Measurements from ENCODE around the gene SOX18.

SOX18 gene

GRCh38 chr20:64074963-64075362, 25.5 kb upstream of the SOX18 start:
- WGBS, 2 experiments: 94 to 96% methylated on average over 8 of the region's 8 CpGs
- peaks cover under 1% of the 10 kb centered on the region for H3K27me3 ChIP-seq (ENCODE audit: control insufficient read depth, insufficient read depth, low read length, poor library complexity, severe bottlenecking)
- no peak overlapping the region for H3K4me3 ChIP-seq (ENCODE audit: insufficient read depth, low read depth, low read length)
- peaks cover 16% of the 10 kb centered on the region for H3K4me1 ChIP-seq (ENCODE audit: control insufficient read depth, insufficient read depth, low read length)
- no peaks in the 10 kb centered on the region for H3K9me3 ChIP-seq (ENCODE audit: control insufficient read depth, low read length)
- H3K27ac ChIP-seq (ENCODE audit: insufficient read depth, low read depth, low read length, poor library complexity, severe bottlenecking): no peak overlapping the region
- H3K36me3 ChIP-seq (ENCODE audit: control insufficient read depth, insufficient read depth, low read length): no peaks in the 10 kb centered on the region

GRCh38 chr20:64074184-64074789, 24.8 kb upstream of the SOX18 start:
- Histone ChIP-seq H3K4me1 (ENCODE audit: control insufficient read depth, insufficient read depth, low read length) (peaks cover 15% of the 10 kb centered on the region), H3K9me3 (ENCODE audit: control insufficient read depth, low read length) (no peaks in the 10 kb centered on the region), H3K36me3 (ENCODE audit: control insufficient read depth, insufficient read depth, low read length) (no peaks in the 10 kb centered on the region), H3K27ac (ENCODE audit: insufficient read depth, low read depth, low read length, poor library complexity, severe bottlenecking) (no peak overlapping the region), H3K27me3 (ENCODE audit: control insufficient read depth, insufficient read depth, low read length, poor library complexity, severe bottlenecking) (no peaks in the 10 kb centered on the region), H3K4me3 (ENCODE audit: insufficient read depth, low read depth, low read length) (no peak overlapping the region)
- 94 to 95% methylated on average over 28 of the region's 28 CpGs for WGBS, 2 experiments

GRCh38 chr20:64073476-64074183, 24.2 kb upstream of the SOX18 start:
- H3K27me3 ChIP-seq (ENCODE audit: control insufficient read depth, insufficient read depth, low read length, poor library complexity, severe bottlenecking): no peaks in the 10 kb centered on the region
- H3K36me3 ChIP-seq (ENCODE audit: control insufficient read depth, insufficient read depth, low read length): no peaks in the 10 kb centered on the region
- 93 to 94% methylated on average over 37 of the region's 37 CpGs for WGBS, 2 experiments
- no peak overlapping the region for H3K27ac ChIP-seq (ENCODE audit: insufficient read depth, low read depth, low read length, poor library complexity, severe bottlenecking)
- H3K4me1 ChIP-seq (ENCODE audit: control insufficient read depth, insufficient read depth, low read length): peaks cover 9% of the 10 kb centered on the region
- no peaks in the 10 kb centered on the region for H3K9me3 ChIP-seq (ENCODE audit: control insufficient read depth, low read length)
- no peak overlapping the region for H3K4me3 ChIP-seq (ENCODE audit: insufficient read depth, low read depth, low read length)

GRCh38 chr20:64072498-64073063, 23.1 kb upstream of the SOX18 start:
- 92 to 94% methylated on average over 14 of the region's 14 CpGs for WGBS, 2 experiments
- H3K27me3 ChIP-seq (ENCODE audit: control insufficient read depth, insufficient read depth, low read length, poor library complexity, severe bottlenecking): no peaks in the 10 kb centered on the region
- no peaks in the 10 kb centered on the region for H3K4me1 ChIP-seq (ENCODE audit: control insufficient read depth, insufficient read depth, low read length)
- no peaks in the 10 kb centered on the region for H3K9me3 ChIP-seq (ENCODE audit: control insufficient read depth, low read length)
- H3K27ac ChIP-seq (ENCODE audit: insufficient read depth, low read depth, low read length, poor library complexity, severe bottlenecking): no peak overlapping the region
- no peak overlapping the region for H3K4me3 ChIP-seq (ENCODE audit: insufficient read depth, low read depth, low read length)
- no peaks in the 10 kb centered on the region for H3K36me3 ChIP-seq (ENCODE audit: control insufficient read depth, insufficient read depth, low read length)

GRCh38 chr20:64071341-64072332, 22.2 kb upstream of the SOX18 start:
- WGBS, 2 experiments: 93 to 95% methylated on average over 30 of the region's 30 CpGs

GRCh38 chr20:64070244-64070993, 21.0 kb upstream of the SOX18 start:
- no peaks in the 10 kb centered on the region for H3K36me3 ChIP-seq (ENCODE audit: control insufficient read depth, insufficient read depth, low read length)
- H3K27me3 ChIP-seq (ENCODE audit: control insufficient read depth, insufficient read depth, low read length, poor library complexity, severe bottlenecking): no peaks in the 10 kb centered on the region
- no peaks in the 10 kb centered on the region for H3K4me1 ChIP-seq (ENCODE audit: control insufficient read depth, insufficient read depth, low read length)
- no peaks in the 10 kb centered on the region for H3K9me3 ChIP-seq (ENCODE audit: control insufficient read depth, low read length)
- no peak overlapping the region for H3K4me3 ChIP-seq (ENCODE audit: insufficient read depth, low read depth, low read length)
- 95 to 96% methylated on average over 31 of the region's 31 CpGs for WGBS, 2 experiments
- H3K27ac ChIP-seq (ENCODE audit: insufficient read depth, low read depth, low read length, poor library complexity, severe bottlenecking): no peak overlapping the region

More at GRCh38 chr20:64071341-64072332, 22.2 kb upstream of the SOX18 start:
- no peaks in the 10 kb centered on the region for H3K9me3 ChIP-seq (ENCODE audit: control insufficient read depth, low read length)
- no peak overlapping the region for H3K4me3 ChIP-seq (ENCODE audit: insufficient read depth, low read depth, low read length)
- H3K4me1 ChIP-seq (ENCODE audit: control insufficient read depth, insufficient read depth, low read length): no peaks in the 10 kb centered on the region
- no peaks in the 10 kb centered on the region for H3K36me3 ChIP-seq (ENCODE audit: control insufficient read depth, insufficient read depth, low read length)
- H3K27ac ChIP-seq (ENCODE audit: insufficient read depth, low read depth, low read length, poor library complexity, severe bottlenecking): no peak overlapping the region
- H3K27me3 ChIP-seq (ENCODE audit: control insufficient read depth, insufficient read depth, low read length, poor library complexity, severe bottlenecking): no peaks in the 10 kb centered on the region

- Histone ChIP-seq H3K9me3 (ENCODE audit: control insufficient read depth, low read length) (no peaks in the 10 kb centered on the region), H3K4me1 (ENCODE audit: control insufficient read depth, insufficient read depth, low read length) (no peaks in the 10 kb centered on the region), H3K27me3 (ENCODE audit: control insufficient read depth, insufficient read depth, low read length, poor library complexity, severe bottlenecking) (no peaks in the 10 kb centered on the region), H3K36me3 (ENCODE audit: control insufficient read depth, insufficient read depth, low read length) (no peaks in the 10 kb centered on the region), H3K27ac (ENCODE audit: insufficient read depth, low read depth, low read length, poor library complexity, severe bottlenecking) (no peak overlapping the region), H3K4me3 (ENCODE audit: insufficient read depth, low read depth, low read length) (no peak overlapping the region)
- WGBS, 2 experiments: 67 to 68% methylated on average over 14 of the region's 14 CpGs
Observed at GRCh38 chr20:64069614-64070243, 20.3 kb upstream of the SOX18 start.

- no peak overlapping the region for H3K4me3 ChIP-seq (ENCODE audit: insufficient read depth, low read depth, low read length)
- H3K9me3 ChIP-seq (ENCODE audit: control insufficient read depth, low read length): no peaks in the 10 kb centered on the region
- no peak overlapping the region for H3K27ac ChIP-seq (ENCODE audit: insufficient read depth, low read depth, low read length, poor library complexity, severe bottlenecking)
- peaks cover 2% of the 10 kb centered on the region for H3K4me1 ChIP-seq (ENCODE audit: control insufficient read depth, insufficient read depth, low read length)
- no peaks in the 10 kb centered on the region for H3K36me3 ChIP-seq (ENCODE audit: control insufficient read depth, insufficient read depth, low read length)
- 93% methylated on average over 20 of the region's 20 CpGs for WGBS, 2 experiments
- H3K27me3 ChIP-seq (ENCODE audit: control insufficient read depth, insufficient read depth, low read length, poor library complexity, severe bottlenecking): no peaks in the 10 kb centered on the region
Observed at GRCh38 chr20:64069209-64069613, 19.8 kb upstream of the SOX18 start.

All from ectodermal cell (in vitro differentiated cells).